ENCODE results near the gene SPC24. TPM values are rescaled to one million over a fixed set of nuclear protein-coding genes. Genes with fewer than 3 reads are reported as not detected.
A peak's percentile ranks its signal among the peaks of the same experiment; 100 is the strongest.

SPC24 gene
- total RNA-seq, result 10 to 100 TPM; 92.6 to 94.0 TPM

- POLR2A ChIA-PET, result interaction anchor here (0.5 to 1.9 kb wide), 8 partner anchors 10 to 1577 kb away, joined by 3 to 8 read pairs (median 4); partner anchors contain the start of gene LDLR
- CTCF ChIA-PET, result interaction anchor here (0.8 to 1.7 kb wide), 8 partner anchors 9 to 327 kb away, joined by 3 to 7 read pairs (median 4); no protein-coding TSS in a partner anchor
- H3K4me3 Mint-ChIP-seq, result peak within 1 kb of the TSS; percentile 85
- peak; percentile 97 for DNase-seq
- ATAC-seq, result peak; percentile 99
- peaks cover 27% of the 10 kb centered on the region for H3K36me3 Mint-ChIP-seq (ENCODE audit: low read depth)
- peak within 1 kb of the TSS; percentile 78 for H3K27ac Mint-ChIP-seq
- no peaks in the 10 kb centered on the region for H3K9me3 Mint-ChIP-seq (ENCODE audit: insufficient read depth)
- H3K4me1 Mint-ChIP-seq (ENCODE audit: low read depth), result peaks cover 27% of the 10 kb centered on the region
- no peaks in the 10 kb centered on the region for H3K27me3 Mint-ChIP-seq (ENCODE audit: low read depth)
Measured at GRCh38 chr19:11155373-11156120, at the start of gene SPC24. Gene SPC24 (minus strand): TSS chr19:11155782. CDS start chr19:11155776, 6 bp downstream.

- ATAC-seq, result no peak
- Mint-ChIP-seq H3K4me3 (no peak overlapping the region), H3K27ac (no peak overlapping the region), H3K4me1 (ENCODE audit: low read depth) (no peaks in the 10 kb centered on the region), H3K36me3 (ENCODE audit: low read depth) (no peaks in the 10 kb centered on the region), H3K9me3 (ENCODE audit: insufficient read depth) (no peaks in the 10 kb centered on the region), H3K27me3 (ENCODE audit: low read depth) (no peaks in the 10 kb centered on the region)
- ChIA-PET CTCF (no interaction called here), POLR2A (no interaction called here)
- DNase-seq, result no peak
Measured at GRCh38 chr19:11204943-11205349, 49.4 kb upstream of the SPC24 start.

GRCh38 chr19:11204076-11204602 is 48.6 kb upstream of the SPC24 start:
- DNase-seq (no peak), ATAC-seq (no peak)
- ChIA-PET CTCF (interaction anchor here (0.6 to 1.3 kb wide), 3 partner anchors 66 to 168 kb away, joined by 3 to 6 read pairs (median 4); no protein-coding TSS in a partner anchor), POLR2A (no interaction called here)
- peaks cover 3% of the 10 kb centered on the region for H3K27me3 Mint-ChIP-seq (ENCODE audit: low read depth)
- no peaks in the 10 kb centered on the region for H3K4me1 Mint-ChIP-seq (ENCODE audit: low read depth)
- no peak overlapping the region for H3K27ac Mint-ChIP-seq
- no peaks in the 10 kb centered on the region for H3K9me3 Mint-ChIP-seq (ENCODE audit: insufficient read depth)
- no peak overlapping the region for H3K4me3 Mint-ChIP-seq
- H3K36me3 Mint-ChIP-seq (ENCODE audit: low read depth), result no peaks in the 10 kb centered on the region

GRCh38 chr19:11203194-11204075 is 47.9 kb upstream of the SPC24 start:
- ChIA-PET CTCF (interaction anchor here (0.6 to 1.3 kb wide), 5 partner anchors 16 to 262 kb away, joined by 3 to 6 read pairs (median 4); no protein-coding TSS in a partner anchor), POLR2A (no interaction called here)
- H3K27me3 Mint-ChIP-seq (ENCODE audit: low read depth), result peaks cover 7% of the 10 kb centered on the region
- DNase-seq, result no peak
- H3K36me3 Mint-ChIP-seq (ENCODE audit: low read depth), result no peaks in the 10 kb centered on the region
- H3K4me3 Mint-ChIP-seq, result no peak overlapping the region
- no peaks in the 10 kb centered on the region for H3K4me1 Mint-ChIP-seq (ENCODE audit: low read depth)
- H3K27ac Mint-ChIP-seq, result no peak overlapping the region
- H3K9me3 Mint-ChIP-seq (ENCODE audit: insufficient read depth), result no peaks in the 10 kb centered on the region
- no peak for ATAC-seq

- no peak for ATAC-seq
- POLR2A ChIA-PET, result no interaction called here
- Mint-ChIP-seq H3K9me3 (ENCODE audit: insufficient read depth) (no peaks in the 10 kb centered on the region), H3K4me3 (no peak overlapping the region), H3K27me3 (ENCODE audit: low read depth) (peaks cover 7% of the 10 kb centered on the region), H3K27ac (no peak overlapping the region), H3K36me3 (ENCODE audit: low read depth) (no peaks in the 10 kb centered on the region), H3K4me1 (ENCODE audit: low read depth) (peaks cover 2% of the 10 kb centered on the region)
- no peak for DNase-seq
- CTCF ChIA-PET, result interaction anchor here (0.6 to 1.3 kb wide), 4 partner anchors 15 to 261 kb away, joined by 3 to 6 read pairs (median 4); no protein-coding TSS in a partner anchor
Measured at GRCh38 chr19:11202488-11203193, 47.1 kb upstream of the SPC24 start.

GRCh38 chr19:11201791-11202190 is 46.2 kb upstream of the SPC24 start:
- no peak for DNase-seq
- ChIA-PET CTCF (no interaction called here), POLR2A (no interaction called here)
- H3K9me3 Mint-ChIP-seq (ENCODE audit: insufficient read depth), result no peaks in the 10 kb centered on the region
- peaks cover 7% of the 10 kb centered on the region for H3K27me3 Mint-ChIP-seq (ENCODE audit: low read depth)
- no peaks in the 10 kb centered on the region for H3K36me3 Mint-ChIP-seq (ENCODE audit: low read depth)
- H3K4me1 Mint-ChIP-seq (ENCODE audit: low read depth), result peaks cover 5% of the 10 kb centered on the region
- no peak for ATAC-seq
- no peak overlapping the region for H3K4me3 Mint-ChIP-seq
- no peak overlapping the region for H3K27ac Mint-ChIP-seq

- no peak for DNase-seq
- Mint-ChIP-seq H3K4me1 (ENCODE audit: low read depth) (peaks cover 11% of the 10 kb centered on the region), H3K4me3 (no peak overlapping the region), H3K9me3 (ENCODE audit: insufficient read depth) (no peaks in the 10 kb centered on the region), H3K27ac (no peak overlapping the region), H3K36me3 (ENCODE audit: low read depth) (no peaks in the 10 kb centered on the region), H3K27me3 (ENCODE audit: low read depth) (peaks cover 12% of the 10 kb centered on the region)
- ATAC-seq, result no peak
- ChIA-PET POLR2A (no interaction called here), CTCF (interaction anchor here (0.8 kb wide), 1 partner anchor 165 kb away, joined by 3 read pairs; no protein-coding TSS in a partner anchor)
Measured at GRCh38 chr19:11200931-11201330, 45.3 kb upstream of the SPC24 start.

- H3K9me3 Mint-ChIP-seq (ENCODE audit: insufficient read depth), result no peaks in the 10 kb centered on the region
- H3K4me1 Mint-ChIP-seq (ENCODE audit: low read depth), result peaks cover 17% of the 10 kb centered on the region
- DNase-seq (no peak), ATAC-seq (no peak)
- peaks cover 16% of the 10 kb centered on the region for H3K27me3 Mint-ChIP-seq (ENCODE audit: low read depth)
- H3K4me3 Mint-ChIP-seq, result no peak overlapping the region
- POLR2A ChIA-PET, result no interaction called here
- CTCF ChIA-PET, result interaction anchor here (0.8 to 1.2 kb wide), 2 partner anchors 74 to 164 kb away, joined by 3 read pairs; no protein-coding TSS in a partner anchor
- no peaks in the 10 kb centered on the region for H3K36me3 Mint-ChIP-seq (ENCODE audit: low read depth)
- no peak overlapping the region for H3K27ac Mint-ChIP-seq
Measured at GRCh38 chr19:11200015-11200574, 44.5 kb upstream of the SPC24 start.

- Mint-ChIP-seq H3K27ac (no peak overlapping the region), H3K9me3 (ENCODE audit: insufficient read depth) (no peaks in the 10 kb centered on the region), H3K36me3 (ENCODE audit: low read depth) (no peaks in the 10 kb centered on the region), H3K4me3 (no peak overlapping the region), H3K27me3 (ENCODE audit: low read depth) (peaks cover 16% of the 10 kb centered on the region), H3K4me1 (ENCODE audit: low read depth) (peaks cover 21% of the 10 kb centered on the region)
- ATAC-seq, result no peak
- CTCF ChIA-PET, result interaction anchor here (1.2 kb wide), 1 partner anchor 73 kb away, joined by 3 read pairs; no protein-coding TSS in a partner anchor
- POLR2A ChIA-PET, result no interaction called here
- DNase-seq, result no peak
Measured at GRCh38 chr19:11199517-11199916, 43.9 kb upstream of the SPC24 start.

GRCh38 chr19:11198769-11199424 is 43.3 kb upstream of the SPC24 start:
- POLR2A ChIA-PET, result interaction anchor here (0.8 kb wide), 1 partner anchor 69 kb away, joined by 3 read pairs; no protein-coding TSS in a partner anchor
- Mint-ChIP-seq H3K27ac (no peak overlapping the region), H3K27me3 (ENCODE audit: low read depth) (peaks cover 16% of the 10 kb centered on the region), H3K9me3 (ENCODE audit: insufficient read depth) (no peaks in the 10 kb centered on the region), H3K36me3 (ENCODE audit: low read depth) (no peaks in the 10 kb centered on the region), H3K4me3 (no peak overlapping the region), H3K4me1 (ENCODE audit: low read depth) (peaks cover 21% of the 10 kb centered on the region)
- ATAC-seq (no peak), DNase-seq (no peak)
- CTCF ChIA-PET, result interaction anchor here (1.2 kb wide), 1 partner anchor 73 kb away, joined by 3 read pairs; no protein-coding TSS in a partner anchor
